NCI-H526 (cell line): ENCODE results near the gene CCSAP.

Experiments
- DNase-seq, 2 experiments: peaks; one replicate each; lab custom pipeline; 2025; lab: John Stamatoyannopoulos, UW

The CCSAP gene

DNA sequence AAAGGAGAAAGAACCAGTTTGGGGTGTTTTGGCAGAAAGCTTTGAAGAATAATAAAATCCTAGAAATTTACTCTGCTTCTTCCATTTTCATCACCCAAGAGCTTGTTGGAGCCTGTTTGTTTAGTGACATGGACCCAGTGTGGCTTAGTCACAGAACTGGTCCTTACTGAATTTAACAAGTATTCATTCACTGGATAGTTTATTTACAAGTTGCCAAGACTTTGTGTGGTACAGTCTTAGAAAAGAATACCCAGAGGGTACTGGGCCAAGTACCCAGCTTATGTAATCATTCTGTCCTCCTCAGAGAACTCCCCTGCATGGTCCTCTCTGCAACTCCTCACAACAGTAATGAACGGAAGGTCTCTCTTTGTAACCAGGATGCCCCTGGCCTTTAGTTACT, 55.6 kb downstream of the CCSAP start:
- no peak for DNase-seq

DNA sequence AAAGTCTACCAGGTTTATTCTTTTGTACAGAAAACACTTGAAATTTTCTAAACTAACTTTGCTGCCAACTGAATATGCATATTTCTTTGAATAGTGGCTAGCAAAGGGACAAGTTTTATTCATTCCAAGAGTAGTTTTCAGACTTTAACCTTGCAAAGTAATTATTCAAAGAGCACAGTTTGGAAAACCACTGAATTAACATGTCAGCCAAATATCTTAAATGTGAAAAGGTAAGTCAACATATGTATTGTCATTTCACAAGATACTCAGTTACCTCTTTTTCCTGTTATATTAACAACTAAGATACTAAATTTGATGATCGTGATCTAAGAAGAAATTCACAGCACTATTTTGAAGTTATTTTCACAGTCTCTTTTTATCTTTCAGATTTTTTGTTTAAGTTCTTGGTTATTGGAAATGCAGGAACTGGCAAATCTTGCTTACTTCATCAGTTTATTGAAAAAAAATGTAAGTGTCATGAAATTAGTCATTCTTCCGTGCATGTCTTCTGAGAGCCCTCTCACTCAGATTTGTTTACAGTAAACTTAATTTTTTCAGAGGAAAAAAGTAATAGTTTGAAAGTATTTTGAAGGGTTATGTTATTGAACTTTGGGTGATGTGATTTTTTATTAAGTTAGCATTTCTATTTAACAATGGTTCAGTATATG, 56.6 kb downstream of the CCSAP start:
- no peak for DNase-seq

DNA sequence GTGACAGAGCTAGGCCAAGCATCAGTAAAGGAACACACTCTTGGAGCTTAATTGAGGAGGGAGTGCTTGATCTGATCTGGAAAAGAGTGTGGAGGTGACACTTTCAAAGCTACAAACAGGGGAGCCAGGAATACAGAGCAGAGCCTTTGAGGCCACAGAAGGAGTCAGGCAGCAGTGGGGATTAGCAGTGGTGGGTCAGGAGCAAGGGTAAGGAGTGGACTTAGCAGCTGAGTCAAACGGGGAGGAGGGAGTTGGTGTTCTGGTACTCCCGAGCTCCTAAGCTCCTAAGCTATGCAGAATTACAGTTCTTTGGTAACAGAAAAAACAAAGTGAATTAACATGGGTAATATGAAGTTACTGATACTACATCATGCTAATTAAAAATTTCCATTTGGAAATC, 57.4 kb downstream of the CCSAP start:
- DNase-seq: no peak

DNA sequence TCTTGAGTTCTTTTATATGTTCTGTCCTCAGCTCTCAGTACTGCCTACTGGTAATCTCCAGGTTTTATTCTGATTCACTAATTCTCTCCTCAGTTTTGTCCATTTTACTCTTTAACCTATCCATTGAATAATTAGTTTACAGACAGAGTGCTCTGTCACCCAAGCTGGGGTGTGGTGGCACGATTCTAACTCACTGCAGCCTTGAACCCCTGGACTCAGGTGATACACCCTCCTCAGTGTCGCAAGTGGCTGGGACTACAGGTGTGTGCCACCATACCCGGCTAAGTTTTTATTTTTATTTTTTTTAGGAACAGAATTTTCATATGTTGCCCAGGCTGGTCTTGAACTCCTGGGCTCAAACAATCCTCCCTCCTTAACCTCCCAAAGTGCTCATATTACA, 58.0 kb downstream of the CCSAP start:
- DNase-seq: no peak

DNA sequence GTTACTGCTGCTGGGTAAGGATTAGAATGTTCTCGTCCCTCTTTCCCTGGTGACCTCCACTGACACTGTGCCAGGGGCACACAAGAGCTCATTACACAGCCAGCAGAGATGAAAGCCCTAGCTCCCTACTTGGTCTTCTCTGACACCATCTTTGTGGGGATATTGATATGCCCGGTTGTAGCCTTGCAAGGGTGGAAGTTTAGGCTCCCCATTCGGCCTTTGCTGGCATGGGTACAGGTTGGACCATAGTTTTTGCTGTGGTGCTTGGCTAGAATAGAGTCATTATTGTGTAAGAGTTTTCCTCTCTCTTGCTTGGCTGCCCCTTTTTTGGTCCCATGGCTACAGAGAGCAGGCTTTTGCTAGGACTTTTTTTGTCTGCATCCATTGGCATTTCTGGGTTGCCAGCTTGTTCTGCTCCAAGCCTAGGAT, 59.6 kb downstream of the CCSAP start:
- DNase-seq: no peak

DNA sequence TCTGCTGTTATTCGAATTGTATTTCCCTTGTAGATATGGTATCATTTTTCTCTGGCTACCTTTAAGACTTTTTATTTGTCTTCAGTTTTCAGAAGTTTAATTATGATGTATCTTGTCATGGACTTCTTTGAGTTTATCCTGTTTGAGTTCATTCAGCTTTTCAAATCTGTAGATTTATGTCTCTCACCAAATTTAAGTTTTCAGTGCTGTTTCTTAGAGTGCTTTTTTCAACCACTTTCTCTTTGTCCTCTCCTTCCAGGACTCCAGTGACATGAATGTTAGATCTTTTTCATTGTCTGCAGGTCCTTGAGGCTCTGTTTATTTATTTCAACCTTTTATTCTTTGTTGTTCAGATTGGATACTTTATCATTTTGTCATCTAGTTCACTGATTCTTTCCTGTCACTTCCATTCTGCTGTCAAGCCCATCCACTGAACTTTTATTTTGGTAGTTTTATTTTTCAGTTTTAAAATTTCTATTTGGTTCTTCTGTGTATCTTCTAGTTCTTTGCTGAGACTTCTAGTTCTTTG, 60.5 kb downstream of the CCSAP start:
- DNase-seq: no peak

DNA sequence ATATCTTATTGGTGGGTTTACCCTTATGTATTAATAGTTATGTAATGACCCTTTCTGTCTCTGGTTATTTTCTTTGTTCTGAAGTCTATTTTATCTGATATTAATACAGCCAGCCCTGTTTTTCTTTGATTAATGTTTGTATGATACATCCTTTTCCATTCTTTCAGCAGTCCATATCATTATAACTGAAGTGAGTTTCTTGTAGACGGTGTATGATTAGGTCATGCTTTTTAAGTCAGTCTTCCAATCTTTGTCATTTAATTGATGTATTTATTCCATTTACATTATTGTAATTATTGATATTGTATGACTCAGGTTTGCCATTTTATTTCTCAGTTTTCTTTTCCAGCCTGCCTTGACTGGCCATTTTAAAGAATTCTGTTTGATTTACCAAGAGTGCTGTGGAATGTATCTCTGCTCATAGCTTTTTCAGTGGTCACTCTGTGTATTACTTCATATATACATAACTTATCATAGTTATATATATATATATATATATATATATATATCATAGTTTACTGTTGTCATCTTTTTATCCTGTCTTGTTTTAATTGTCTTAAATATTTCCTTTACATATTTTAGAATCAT, 61.4 kb downstream of the CCSAP start:
- no peak for DNase-seq

DNA sequence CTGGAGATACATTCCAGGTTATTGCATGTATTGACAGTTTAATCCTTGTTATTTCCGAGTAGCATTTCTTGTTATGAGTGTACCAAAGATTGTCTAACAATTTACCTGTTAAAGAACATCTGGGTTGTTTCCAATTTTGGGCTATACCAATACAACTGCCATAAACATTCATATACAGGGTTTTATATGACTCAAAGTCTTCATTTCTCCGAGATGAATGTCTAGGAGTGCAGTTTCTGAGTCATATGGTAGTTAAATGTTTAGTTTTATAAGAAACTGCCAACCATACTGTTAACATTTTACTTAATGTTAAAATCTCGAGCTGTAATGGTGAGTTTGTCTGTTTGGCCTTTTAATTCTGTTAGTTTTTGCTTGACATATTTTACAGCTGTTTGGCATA, 61.9 kb downstream of the CCSAP start:
- no peak for DNase-seq

DNA sequence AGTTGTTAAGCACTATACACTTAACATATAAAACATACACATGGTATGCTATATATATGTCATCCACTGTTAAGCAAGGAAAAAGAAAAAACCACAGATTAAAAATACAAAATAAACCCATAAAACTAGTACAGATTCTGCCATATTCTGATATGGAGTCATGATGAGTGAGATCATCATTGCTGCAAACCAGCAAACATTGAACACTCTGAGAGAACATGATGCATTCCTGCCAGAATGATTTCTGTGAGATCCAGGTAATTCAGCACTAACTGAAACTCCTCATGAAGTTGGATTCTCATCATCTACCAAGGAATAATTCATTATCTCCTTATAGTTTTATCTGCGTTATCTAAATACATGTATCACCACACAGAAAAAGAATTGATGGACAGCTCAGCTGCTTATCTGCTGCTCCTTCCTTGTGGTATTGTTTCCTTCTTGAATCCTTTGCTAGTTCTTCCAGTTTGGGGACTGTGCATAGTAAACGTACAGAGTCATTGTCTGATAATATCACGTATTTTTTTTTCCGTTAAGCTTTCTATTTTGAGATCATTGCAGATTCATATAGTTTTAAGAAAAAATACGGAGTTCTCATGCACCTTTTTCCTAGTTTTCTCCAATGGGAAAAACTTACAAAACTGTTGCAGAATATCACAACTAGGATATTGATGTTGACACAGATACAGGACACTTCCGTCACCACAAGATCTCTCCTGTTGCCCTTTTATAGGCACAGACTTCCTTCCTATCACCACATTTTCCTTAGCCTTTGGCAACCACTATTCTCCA, 62.6 kb downstream of the CCSAP start:
- no peak for DNase-seq

DNA sequence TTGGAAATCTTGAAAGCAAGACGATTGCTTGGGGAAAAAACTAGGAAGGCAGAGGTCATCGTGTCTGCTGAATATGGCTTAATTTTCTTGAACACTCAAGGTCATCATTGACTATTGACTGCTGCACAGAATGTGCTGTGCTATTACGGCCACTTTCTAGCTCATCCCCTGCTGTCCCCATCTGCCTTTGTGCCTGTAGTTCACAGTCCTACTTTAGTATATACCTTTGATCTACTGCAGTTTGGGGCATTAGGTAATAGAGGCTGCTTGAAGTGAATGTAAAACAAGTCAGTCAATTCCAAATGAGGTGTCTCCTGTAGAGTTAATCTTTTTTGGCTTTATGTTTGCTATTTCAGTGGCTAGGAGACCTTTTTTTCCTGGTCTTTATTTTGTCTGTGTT, 63.6 kb downstream of the CCSAP start:
- no peak for DNase-seq

DNA sequence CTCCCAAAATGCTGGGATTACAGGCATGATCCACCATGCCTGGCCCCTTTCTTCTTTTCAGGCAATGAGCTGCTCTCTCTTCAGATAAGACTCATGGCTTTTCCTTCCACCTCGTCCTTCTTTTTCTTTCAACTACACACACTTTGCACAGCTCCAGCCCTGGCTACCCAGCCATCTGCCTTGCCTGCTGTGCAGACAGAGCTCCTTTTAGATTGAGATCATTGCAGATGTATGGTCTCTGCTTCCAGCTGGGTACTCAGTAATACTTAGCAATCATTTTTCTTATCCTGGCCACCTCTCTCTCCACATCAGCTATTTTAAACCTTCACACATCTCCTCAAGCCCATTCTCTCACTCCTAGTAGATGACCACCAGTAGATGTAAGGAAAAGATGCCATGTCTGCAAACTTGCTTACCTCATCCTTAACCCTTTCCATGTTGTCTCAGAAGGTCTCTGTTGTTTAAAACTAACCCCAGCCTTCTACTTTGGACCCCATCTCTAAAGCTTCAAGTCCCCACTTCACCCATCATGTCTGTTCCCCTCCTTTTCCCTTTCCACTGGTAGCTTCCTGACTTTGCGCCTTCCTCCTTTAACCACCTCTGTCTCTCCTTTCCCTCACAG, 64.6 kb downstream of the CCSAP start:
- DNase-seq: no peak

DNA sequence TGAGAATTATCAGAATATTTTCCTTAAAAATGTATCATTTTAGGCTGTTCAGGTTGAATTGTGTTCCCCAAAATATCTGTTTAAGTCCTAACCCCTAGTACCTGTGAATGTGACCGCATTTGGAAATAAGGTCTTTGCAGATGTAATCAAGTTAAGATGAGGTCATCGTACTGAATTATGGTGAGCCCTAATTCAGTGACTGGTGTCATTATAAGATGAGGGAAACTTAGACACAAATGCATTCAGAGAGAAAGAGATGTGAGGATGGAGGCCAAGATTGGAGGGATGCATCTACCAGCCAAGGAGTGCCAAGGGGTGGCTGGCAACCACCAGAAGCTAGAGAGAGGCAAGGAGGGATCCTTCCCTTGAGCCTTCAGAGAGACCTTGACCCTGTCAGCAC, 67.8 kb downstream of the CCSAP start:
- DNase-seq: no peak

DNA sequence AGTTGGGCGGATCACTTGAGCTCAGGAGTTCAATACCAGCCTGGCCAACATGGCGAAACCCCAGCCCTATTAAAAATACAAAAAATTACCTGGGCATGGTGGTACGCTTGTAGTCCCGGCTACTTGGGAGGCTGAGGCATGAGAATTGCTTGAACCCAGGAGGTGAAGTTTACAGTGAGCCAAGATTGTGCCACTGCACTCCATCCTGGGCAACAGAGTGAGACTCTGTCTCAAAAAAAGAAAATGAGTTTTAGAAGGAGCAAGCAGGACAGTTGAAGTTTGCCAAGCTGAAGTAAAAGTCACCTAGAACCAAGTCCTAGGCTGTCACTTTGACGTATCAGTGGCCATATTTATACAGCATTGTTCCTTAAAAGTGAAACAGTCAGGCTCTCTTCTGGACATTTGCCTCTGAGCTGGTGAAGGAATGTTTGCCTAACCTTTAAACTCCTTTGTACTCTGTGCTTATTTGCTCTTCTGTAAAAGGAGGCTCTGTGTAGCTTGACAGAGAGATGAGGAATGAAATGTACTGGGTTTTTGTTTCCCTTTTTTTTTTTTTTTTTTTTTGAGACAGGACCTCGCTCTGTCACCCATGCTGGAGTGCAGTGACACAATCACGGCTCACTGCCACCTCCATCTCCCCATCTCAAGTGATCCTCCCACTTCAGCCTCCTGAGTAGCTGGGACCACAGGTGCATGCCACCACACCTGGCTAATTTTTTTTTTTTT, 69.2 kb downstream of the CCSAP start:
- no peak for DNase-seq

DNA sequence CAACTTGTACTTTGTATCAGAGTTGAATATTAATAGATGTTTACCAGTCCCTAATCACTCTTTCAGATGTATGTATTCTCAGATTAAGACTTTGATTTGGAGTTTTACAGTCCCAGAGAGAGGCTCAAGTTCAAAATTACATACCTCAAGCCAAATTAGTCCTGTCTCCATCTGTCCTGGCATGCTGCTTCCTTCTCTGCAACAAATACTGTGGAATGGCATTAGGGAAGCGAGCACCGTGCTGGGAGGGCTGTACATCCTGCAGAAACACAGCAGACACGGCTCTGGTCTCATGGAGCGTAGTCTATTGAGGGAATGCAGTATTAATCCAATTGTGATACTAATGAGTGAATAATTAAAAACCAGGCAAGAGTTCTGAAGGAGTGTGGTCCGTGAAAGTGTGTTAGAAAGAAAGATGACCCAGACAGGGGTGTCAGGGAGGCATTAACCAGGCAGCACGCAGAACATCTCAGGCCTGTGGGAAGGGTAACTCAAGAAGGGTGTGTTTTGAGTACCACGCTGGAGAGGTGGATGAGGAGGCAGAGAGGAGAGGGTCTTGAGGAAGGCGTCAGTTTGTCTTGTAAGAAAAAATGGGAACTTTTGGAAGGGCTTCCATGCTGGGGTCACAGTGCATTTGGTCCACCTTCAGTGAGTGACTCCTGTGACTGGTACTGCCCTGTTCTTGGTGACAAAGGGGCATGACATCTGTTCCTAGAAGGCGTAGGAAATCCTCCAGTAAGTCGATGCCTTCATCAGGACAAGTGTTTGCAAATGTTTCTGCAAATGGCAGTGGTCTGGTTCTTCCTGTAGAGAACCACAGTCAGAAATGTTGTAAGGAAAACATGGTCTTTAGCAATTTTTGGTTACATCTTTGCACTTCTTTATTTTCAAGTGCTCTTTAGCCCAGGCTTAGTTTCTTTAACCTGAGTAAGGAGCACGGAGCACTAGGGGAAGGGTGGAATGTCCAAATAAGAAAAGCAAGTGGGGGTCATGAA, 70.4 kb downstream of the CCSAP start:
- no peak for DNase-seq

DNA sequence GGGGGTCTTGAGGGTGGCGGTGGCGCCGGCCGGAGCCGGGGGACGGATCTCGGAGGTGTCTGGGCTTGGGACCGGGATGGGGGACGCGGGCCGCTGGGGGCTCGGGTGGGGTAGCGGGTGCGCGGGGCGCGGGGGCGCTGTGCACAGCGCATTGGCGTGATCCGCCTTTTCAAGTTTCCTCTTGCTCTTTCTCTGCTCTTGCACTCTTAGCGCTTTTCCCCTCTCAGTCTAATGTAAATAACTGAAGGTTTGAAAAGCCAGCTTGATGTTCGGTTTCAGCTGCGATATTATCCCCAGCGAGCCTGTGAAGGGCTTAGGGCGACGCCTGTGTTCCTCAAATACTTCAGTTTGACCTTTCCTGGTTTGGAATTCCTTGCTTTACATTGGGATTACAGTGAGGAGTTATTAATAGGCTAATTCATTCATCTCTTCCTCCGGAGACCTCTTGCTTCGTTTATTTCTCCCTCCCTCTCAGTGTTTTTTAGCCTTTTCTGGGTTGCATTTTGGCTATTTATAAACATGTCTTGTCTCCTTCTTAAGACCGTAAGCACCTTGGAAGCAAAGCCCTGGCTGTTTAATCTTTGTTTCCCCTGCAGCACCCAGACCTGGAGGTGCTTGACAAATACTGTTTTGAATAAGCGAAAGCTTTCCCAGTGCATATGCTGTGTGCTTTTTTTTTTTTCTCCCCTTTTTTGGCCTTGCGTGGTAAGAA, 71.2 kb downstream of the CCSAP start:
- DNase-seq: peak in 1 of 2 experiments; percentile 43
